Ramos (cell line): ENCODE data around the gene SDK1.
"Not testable (repeated sequence)": the region's sequence is repeated elsewhere in the genome, so short reads cannot be mapped to it uniquely, and the experiment has no call there.

Experiments used
- in situ Hi-C: fragments of 300-500 bp; cut with MboI; formaldehyde crosslinking; loops from one replicate; pipeline ENCODE4 v1.14.3; 2022; ENCODE audit warnings: low sequenced_read_pairs; ENCODE audit not compliant: unreplicated experiment

Gene SDK1

GRCh38 chr7:4260867-4261600, 960.0 kb downstream of the SDK1 start:
- in situ Hi-C loops = no loop called here

- in situ Hi-C loops = no loop called here
These were observed 960.5 kb downstream of the SDK1 start for GRCh38 chr7:4261601-4261960.

GRCh38 chr7:4264206-4264605, 963.2 kb downstream of the SDK1 start:
- in situ Hi-C loops = not testable (repeated sequence)

- in situ Hi-C loops = no loop called here
These were observed 964.0 kb downstream of the SDK1 start for GRCh38 chr7:4265066-4265465.

- in situ Hi-C loops = no loop called here
These were observed 964.6 kb downstream of the SDK1 start for GRCh38 chr7:4265676-4266075.

GRCh38 chr7:4266270-4267040, 965.4 kb downstream of the SDK1 start:
- in situ Hi-C loops = no loop called here

- in situ Hi-C loops = no loop called here
These were observed 966.4 kb downstream of the SDK1 start for GRCh38 chr7:4267341-4268039.

GRCh38 chr7:4268040-4268965, 967.3 kb downstream of the SDK1 start:
- in situ Hi-C loops = no loop called here

- in situ Hi-C loops = no loop called here
These were observed 968.0 kb downstream of the SDK1 start for GRCh38 chr7:4269086-4269485.

- in situ Hi-C loops = no loop called here
These were observed 968.7 kb downstream of the SDK1 start for GRCh38 chr7:4269746-4270145.

GRCh38 chr7:4270268-4270667, 969.2 kb downstream of the SDK1 start:
- in situ Hi-C loops = no loop called here

GRCh38 chr7:4270941-4271715, 970.1 kb downstream of the SDK1 start:
- in situ Hi-C loops = no loop called here

GRCh38 chr7:4271716-4272015, 970.6 kb downstream of the SDK1 start:
- in situ Hi-C loops = no loop called here

- in situ Hi-C loops = no loop called here
These were observed 971.1 kb downstream of the SDK1 start for GRCh38 chr7:4272141-4272540.

- in situ Hi-C loops = no loop called here
These were observed 972.6 kb downstream of the SDK1 start for GRCh38 chr7:4273566-4274230.

GRCh38 chr7:4274286-4274685, 973.2 kb downstream of the SDK1 start:
- in situ Hi-C loops = no loop called here

GRCh38 chr7:4277936-4278335, 976.9 kb downstream of the SDK1 start:
- in situ Hi-C loops = no loop called here

- in situ Hi-C loops = no loop called here
These were observed 978.2 kb downstream of the SDK1 start for GRCh38 chr7:4279216-4279615.
